RPMI7951 (cell line): Measurements from ENCODE around the gene HSH2D. TPM values are rescaled to one million over a fixed set of nuclear protein-coding genes. Genes with fewer than 3 reads are reported as not detected.
"Not testable (repeated sequence)": the region's sequence is repeated elsewhere in the genome, so short reads cannot be mapped to it uniquely, and the experiment has no call there.

Experiments
- DNase-seq: peaks from one replicate; pipeline ENCODE4 v3.0.0-alpha.2; 2012; ENCODE audit warnings: low read depth
- total RNA-seq: library from RNA; depleted of rRNA; stranded (reverse); fragments of >200 nt; shearing (Covaris generic); gene quantifications from 2 replicates; pipeline ENCODE4 v1.2.3, GENCODE V29; 2014

Gene HSH2D
- total RNA-seq, 1 experiment from 2014 or later, result not detected

GRCh38 chr19:16119075-16119857 is 24.2 kb upstream of the HSH2D start:
- not testable (repeated sequence) for DNase-seq

GRCh38 chr19:16121141-16121540 is 22.3 kb upstream of the HSH2D start:
- no peak for DNase-seq

GRCh38 chr19:16121967-16122366 is 21.5 kb upstream of the HSH2D start:
- DNase-seq, result no peak

- no peak for DNase-seq
These were observed 18.5 kb upstream of the HSH2D start for GRCh38 chr19:16124953-16125352.

- DNase-seq, result no peak
These were observed 17.6 kb upstream of the HSH2D start for GRCh38 chr19:16125737-16126495.

- DNase-seq, result no peak
These were observed 16.4 kb upstream of the HSH2D start for GRCh38 chr19:16127080-16127479.

- no peak for DNase-seq
These were observed 15.6 kb upstream of the HSH2D start for GRCh38 chr19:16127776-16128371.

GRCh38 chr19:16131648-16132047 is 11.8 kb upstream of the HSH2D start:
- no peak for DNase-seq

GRCh38 chr19:16133818-16134217 is 9.7 kb upstream of the HSH2D start:
- DNase-seq, result no peak

GRCh38 chr19:16134510-16134909 is 9.0 kb upstream of the HSH2D start:
- DNase-seq, result no peak

- no peak for DNase-seq
These were observed 7.9 kb upstream of the HSH2D start for GRCh38 chr19:16135430-16136127.

GRCh38 chr19:16136185-16136999 is 7.1 kb upstream of the HSH2D start:
- no peak for DNase-seq

- DNase-seq, result no peak
These were observed 3.7 kb upstream of the HSH2D start for GRCh38 chr19:16139752-16140151.

GRCh38 chr19:16141043-16141442 is 2.4 kb upstream of the HSH2D start:
- no peak for DNase-seq

GRCh38 chr19:16142032-16142580 is 1.4 kb upstream of the HSH2D start:
- no peak for DNase-seq

GRCh38 chr19:16144216-16144581 is 714 bp downstream of the HSH2D start:
- no peak for DNase-seq

GRCh38 chr19:16146112-16146511 is 2.6 kb downstream of the HSH2D start:
- DNase-seq, result no peak

- DNase-seq, result no peak
These were observed 5.2 kb downstream of the HSH2D start for GRCh38 chr19:16148443-16149229.

- DNase-seq, result no peak
These were observed 10.3 kb downstream of the HSH2D start for GRCh38 chr19:16153582-16154336.
